NOMO-1 treated with dmso at 0.1 percent for 144 hours (cell line): Measurements from ENCODE around the gene FAS.
"Not testable (repeated sequence)": the region's sequence is repeated elsewhere in the genome, so short reads cannot be mapped to it uniquely, and the experiment has no call there.

Experiments
- DNase-seq: peaks from one replicate; lab custom pipeline; 2025; ENCODE audit not compliant: unreplicated experiment; lab: John Stamatoyannopoulos, UW

The FAS gene

GRCh38 chr10:88992921-88993524 lies 2.4 kb downstream of the FAS start:
- no peak for DNase-seq

- DNase-seq: no peak
These were observed 3.4 kb downstream of the FAS start for GRCh38 chr10:88994019-88994418.

GRCh38 chr10:88995156-88995876 lies 4.7 kb downstream of the FAS start:
- no peak for DNase-seq

GRCh38 chr10:88996927-88997326 lies 6.3 kb downstream of the FAS start:
- peak; percentile 61 for DNase-seq

- DNase-seq: no peak
These were observed 9.0 kb downstream of the FAS start for GRCh38 chr10:88999625-89000024.

GRCh38 chr10:89001024-89001728 lies 10.6 kb downstream of the FAS start:
- no peak for DNase-seq

GRCh38 chr10:89001729-89002072 lies 11.1 kb downstream of the FAS start:
- no peak for DNase-seq

GRCh38 chr10:89002226-89002978 lies 11.8 kb downstream of the FAS start:
- no peak for DNase-seq

GRCh38 chr10:89003344-89003743 lies 12.7 kb downstream of the FAS start:
- no peak for DNase-seq

GRCh38 chr10:89007129-89007893 lies 16.7 kb downstream of the FAS start:
- no peak for DNase-seq

- not testable (repeated sequence) for DNase-seq
These were observed 28.2 kb downstream of the FAS start for GRCh38 chr10:89018700-89019346.

- DNase-seq: no peak
These were observed 29.1 kb downstream of the FAS start for GRCh38 chr10:89019569-89020327.

- DNase-seq: not testable (repeated sequence)
These were observed 30.9 kb downstream of the FAS start for GRCh38 chr10:89021526-89021925.

- DNase-seq: no peak
These were observed 32.1 kb downstream of the FAS start for GRCh38 chr10:89022734-89023133.

- no peak for DNase-seq
These were observed 34.9 kb downstream of the FAS start for GRCh38 chr10:89025453-89025852.

- no peak for DNase-seq
These were observed 38.6 kb downstream of the FAS start for GRCh38 chr10:89029181-89029580.

GRCh38 chr10:89029785-89030437 lies 39.3 kb downstream of the FAS start:
- peak; percentile 21 for DNase-seq

- peak; percentile 2 for DNase-seq
These were observed 40.2 kb downstream of the FAS start for GRCh38 chr10:89030791-89031190.
